ENCODE data around the gene EXOSC9.

The EXOSC9 gene

DNA sequence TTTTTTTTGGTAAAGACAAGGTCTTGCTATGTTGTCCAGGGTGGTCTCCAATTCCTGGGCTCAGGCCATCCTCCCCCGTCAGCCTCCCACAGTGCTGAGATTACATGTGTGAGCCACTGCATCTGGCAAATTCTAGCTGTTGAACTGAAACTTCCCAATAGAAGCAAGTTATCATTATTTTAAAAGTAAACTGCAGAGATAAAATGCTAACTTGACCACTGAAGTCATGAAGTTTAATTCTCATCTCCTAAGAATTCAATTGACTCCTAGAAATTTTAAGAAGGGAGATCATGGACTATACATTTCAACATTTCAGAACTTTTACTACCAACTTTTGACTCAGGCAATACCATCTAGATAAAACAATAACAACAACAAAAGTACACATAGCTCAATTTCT, 11.7 kb upstream of the EXOSC9 start:
- no peak for DNase-seq (ENCODE audit: low read depth)

- no peak for DNase-seq (ENCODE audit: low read depth)
Observed at GRCh38 chr4:121789960-121790829, 10.9 kb upstream of the EXOSC9 start.

GRCh38 chr4:121790976-121791375, 10.1 kb upstream of the EXOSC9 start:
- DNase-seq (ENCODE audit: low read depth) = no peak

DNA sequence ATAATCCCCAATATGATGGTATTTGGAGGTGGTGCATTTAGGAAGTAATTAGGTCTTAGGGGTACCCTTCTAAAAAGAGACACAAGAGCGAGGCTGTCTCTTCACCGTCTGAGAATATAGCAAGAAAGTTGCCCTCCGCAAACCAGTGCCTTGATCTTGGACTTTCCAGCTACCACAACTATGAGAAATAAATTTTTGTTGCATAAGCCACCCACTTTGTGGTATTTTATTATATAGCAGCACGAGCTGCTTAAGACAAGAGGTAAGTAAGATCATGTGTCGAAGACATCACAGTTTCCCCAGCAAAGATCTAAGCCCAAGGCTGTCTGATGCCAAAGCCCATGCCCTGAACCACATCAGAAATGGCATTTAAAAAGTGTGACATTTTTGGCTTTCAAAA, 9.6 kb upstream of the EXOSC9 start:
- DNase-seq (ENCODE audit: low read depth) = no peak

GRCh38 chr4:121792966-121793365, 8.2 kb upstream of the EXOSC9 start:
- DNase-seq (ENCODE audit: low read depth) = no peak

DNA sequence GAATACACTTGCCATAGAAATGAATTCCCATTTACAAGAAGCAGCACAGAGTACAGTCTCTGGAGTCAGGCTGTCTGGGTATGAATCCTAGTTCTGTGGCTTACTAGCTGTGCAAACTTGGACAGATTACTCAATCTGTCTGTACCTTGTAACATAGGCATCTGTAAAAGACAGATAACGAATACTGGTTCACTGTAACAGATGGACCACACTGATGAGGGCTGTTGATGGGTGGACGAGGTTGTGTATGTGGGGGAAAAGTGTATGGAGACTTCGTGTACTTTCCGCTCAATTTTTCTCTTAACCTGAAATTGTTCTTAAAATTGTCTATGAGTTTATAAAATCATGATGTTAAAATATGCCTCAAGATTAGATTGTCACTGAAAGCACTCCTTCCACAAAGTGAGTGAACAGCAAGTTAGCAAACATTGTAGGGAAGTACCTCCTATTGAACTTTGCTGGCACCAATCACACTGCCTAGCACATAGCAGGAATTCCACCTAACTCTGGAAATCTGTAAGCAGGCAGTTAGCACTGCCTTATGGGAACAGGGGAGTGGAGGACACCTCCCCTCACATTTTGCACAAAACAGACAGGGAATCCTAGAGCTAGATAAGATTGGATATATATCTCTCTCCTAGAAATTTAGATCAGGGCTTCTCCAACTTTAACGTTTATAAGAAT, 6.5 kb upstream of the EXOSC9 start:
- no peak for DNase-seq (ENCODE audit: low read depth)

DNA sequence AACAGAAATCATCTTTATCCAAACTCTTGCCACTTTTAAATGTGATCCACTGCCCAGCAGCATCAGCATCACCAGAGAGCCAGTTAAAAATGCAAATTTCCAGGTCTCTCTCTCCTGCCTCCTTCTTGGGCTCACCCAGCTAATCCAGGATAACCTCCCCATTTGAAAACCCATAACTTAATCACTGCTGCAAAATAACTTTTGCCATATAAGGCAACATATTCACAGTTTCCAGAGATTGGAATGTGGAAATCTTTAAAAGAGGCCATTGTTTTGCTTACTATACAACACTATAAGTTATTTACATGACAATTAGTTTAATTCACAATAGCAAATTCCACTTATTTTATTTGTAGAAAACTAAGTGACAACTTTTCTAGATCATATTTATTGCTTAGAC, 4.8 kb upstream of the EXOSC9 start:
- DNase-seq (ENCODE audit: low read depth) = no peak

GRCh38 chr4:121799208-121799823, 1.8 kb upstream of the EXOSC9 start:
- no peak for DNase-seq (ENCODE audit: low read depth)

DNA sequence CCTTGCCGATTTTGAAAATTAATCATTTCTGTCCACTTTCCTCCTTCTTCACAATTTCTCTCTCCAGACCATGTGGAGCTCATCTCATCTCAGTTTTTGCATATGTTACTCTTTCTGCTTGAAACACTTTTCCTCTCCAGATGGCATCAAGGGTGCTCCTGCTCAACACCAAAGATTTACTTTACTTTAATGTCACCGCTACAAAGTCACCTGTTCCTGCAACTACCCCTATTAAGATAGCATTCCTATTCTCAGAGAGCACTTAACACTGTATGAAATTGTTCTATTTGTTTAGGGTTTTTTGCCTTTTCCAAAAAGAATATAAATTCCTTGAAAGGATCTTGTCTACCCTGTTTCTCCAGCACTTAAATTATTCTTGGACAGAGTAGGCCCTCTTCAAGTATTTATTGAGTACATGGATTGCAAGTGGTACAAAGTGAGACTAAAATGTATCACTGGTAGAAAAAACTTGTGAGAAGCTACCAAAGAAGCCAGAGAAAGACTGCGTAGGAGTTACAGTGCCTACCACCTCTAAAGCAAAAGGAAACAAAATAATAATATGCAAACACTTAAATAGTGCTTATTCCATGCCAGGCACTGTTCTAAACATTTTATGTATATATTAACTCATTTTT, 1.1 kb upstream of the EXOSC9 start:
- no peak for DNase-seq (ENCODE audit: low read depth)

- no peak for DNase-seq (ENCODE audit: low read depth)
Observed at GRCh38 chr4:121800638-121800960, 524 bp upstream of the EXOSC9 start.

- no peak for DNase-seq (ENCODE audit: low read depth)
Observed at GRCh38 chr4:121801715-121802075, 572 bp downstream of the EXOSC9 start.

DNA sequence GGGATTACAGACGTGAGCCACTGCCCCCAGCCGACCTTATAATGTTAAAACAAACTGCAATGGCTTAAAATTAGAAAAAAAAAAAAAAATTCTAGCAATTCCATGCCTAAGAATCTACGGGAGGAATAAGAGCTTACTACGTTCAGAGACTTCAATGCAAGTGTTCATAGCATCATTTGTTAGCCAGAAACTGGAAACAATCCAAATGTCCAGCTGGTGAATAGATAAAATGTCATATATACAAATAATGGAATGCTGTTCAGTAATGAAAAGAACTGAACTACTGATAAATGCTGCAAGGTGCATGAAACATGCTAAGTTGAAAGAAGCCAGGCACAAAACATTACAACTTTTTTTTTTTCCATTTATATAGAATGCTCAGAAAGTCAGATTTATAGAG, 5.3 kb downstream of the EXOSC9 start:
- no peak for DNase-seq (ENCODE audit: low read depth)

DNA sequence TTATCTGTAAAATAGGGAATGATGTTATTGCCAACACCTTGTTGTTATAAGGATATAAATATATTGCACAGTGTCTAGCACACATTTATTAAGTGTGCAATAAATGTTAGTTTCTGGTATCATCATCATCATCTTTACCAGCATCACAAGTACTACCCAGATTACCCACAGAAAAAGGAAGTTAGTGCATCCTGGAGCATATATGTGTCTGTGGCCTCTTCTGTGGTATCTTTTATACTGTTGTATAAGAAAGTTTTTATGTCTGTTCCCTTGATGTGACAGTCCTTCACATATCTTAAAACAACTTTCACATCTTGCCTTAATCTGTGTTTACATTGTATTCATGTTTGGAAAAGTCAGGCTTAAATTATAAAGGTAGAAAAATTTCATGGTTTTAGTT, 10.0 kb downstream of the EXOSC9 start:
- DNase-seq (ENCODE audit: low read depth) = no peak

DNA sequence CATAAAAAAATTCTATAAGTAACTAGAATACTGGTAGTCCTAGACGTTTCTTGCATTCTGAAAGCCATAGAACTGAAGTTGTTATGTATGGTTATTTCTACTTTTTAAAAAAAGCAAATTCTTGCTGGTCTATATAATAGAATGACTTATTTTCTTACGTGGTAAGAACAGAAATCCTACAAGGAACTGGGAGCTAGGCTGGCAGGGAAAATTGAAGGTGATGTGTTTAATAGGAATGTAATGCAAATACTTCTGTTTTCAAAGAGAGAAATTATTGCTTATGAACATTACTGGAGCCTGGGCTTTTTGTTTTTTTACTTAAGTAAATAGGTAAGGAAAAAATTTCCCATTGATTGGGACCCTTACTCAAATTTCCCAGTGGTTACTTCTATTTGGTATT, 13.6 kb downstream of the EXOSC9 start:
- no peak for DNase-seq (ENCODE audit: low read depth)

DNA sequence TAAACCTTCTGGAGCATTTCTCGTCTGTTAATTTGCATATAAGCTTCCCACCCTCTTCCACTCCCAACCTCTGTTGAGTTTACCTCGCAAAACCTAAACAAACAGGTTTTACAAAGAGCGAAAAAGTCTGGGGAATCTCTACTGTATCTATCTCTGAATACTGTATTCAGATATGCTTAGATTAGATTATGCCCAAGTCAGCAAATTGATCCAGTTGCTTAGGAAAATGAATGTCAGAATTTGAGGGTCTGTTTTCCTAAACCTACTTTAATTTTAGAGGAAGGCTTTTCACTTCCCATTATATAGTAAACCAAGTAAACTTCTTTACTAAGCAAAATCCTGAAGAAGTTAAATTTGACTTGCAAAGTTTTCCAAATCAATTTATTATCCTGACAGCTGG, 15.9 kb downstream of the EXOSC9 start:
- no peak for DNase-seq (ENCODE audit: low read depth)

- no peak for DNase-seq (ENCODE audit: low read depth)
Observed at GRCh38 chr4:121817701-121818100, 16.6 kb downstream of the EXOSC9 start.

DNA sequence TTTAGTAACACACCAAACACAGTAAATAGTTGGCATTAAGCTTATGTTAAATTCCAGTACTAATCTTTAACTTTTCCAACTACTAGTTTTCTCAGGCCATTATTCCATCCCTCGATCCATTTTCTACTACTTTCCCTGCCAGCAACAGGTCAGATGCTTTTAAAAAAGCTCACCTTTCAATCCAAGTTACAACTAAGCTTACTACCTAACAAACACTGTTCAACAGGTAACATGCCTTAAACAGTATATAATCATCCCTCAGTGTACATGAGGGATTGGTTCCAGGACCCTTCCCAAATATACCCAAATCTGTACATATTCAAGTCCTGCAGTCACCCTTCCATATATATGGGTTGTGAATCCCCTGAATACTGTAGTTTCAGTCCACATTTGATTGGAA, 17.1 kb downstream of the EXOSC9 start:
- DNase-seq (ENCODE audit: low read depth) = no peak

- DNase-seq (ENCODE audit: low read depth) = no peak
Observed at GRCh38 chr4:121819216-121819965, 18.3 kb downstream of the EXOSC9 start.

- DNase-seq (ENCODE audit: low read depth) = no peak
Observed at GRCh38 chr4:121822047-121822446, 20.9 kb downstream of the EXOSC9 start.

- peak; percentile 9 for DNase-seq (ENCODE audit: low read depth)
Observed at GRCh38 chr4:121822796-121823504, 21.8 kb downstream of the EXOSC9 start.

DNA sequence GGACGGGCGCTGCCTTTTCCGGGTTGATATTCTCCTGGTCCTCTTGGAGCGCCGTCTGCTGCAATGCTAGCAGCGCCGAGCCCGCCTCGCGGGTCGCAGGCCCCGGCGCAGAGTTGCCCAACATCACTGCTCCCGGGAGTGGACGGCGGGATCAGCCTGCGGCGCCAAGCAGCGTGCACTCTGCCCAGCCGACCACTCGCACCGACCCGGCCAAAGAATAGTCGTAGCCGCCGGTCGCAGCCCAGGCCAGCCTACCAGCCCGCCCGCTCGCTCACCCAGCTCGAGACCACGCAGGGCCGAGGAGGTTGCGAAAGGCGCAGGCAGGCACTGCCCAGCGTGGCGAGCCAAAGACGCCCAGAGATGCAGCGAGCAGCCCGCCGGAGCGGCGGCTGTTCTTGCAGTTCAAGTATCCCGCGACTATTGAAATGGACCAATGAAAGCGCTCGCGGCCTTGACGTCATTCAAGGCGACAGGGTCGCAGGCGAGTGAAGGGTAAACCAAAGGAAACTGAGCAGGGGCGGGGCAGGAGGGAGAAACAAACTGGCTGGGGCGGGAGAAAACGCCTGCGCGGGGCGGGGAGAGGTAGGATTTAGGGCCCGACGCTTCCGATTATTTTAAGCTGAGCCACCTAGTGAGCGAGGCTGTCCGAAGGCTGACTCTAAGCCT, 22.5 kb downstream of the EXOSC9 start, which contains the start of gene CCNA2:
CCNA2 (minus strand) TSS at position 379 of the 666 bp plus-strand sequence; CDS start at position 124, 255 bp downstream.
- DNase-seq (ENCODE audit: low read depth) = peak; percentile 94
